Measurements from ENCODE around the gene GMCL1. TPM values are rescaled to one million over a fixed set of nuclear protein-coding genes. Genes with fewer than 3 reads are reported as not detected.

GMCL1 gene
- total RNA-seq, 1 experiment from 2014 or later, result 20.8 TPM

DNA sequence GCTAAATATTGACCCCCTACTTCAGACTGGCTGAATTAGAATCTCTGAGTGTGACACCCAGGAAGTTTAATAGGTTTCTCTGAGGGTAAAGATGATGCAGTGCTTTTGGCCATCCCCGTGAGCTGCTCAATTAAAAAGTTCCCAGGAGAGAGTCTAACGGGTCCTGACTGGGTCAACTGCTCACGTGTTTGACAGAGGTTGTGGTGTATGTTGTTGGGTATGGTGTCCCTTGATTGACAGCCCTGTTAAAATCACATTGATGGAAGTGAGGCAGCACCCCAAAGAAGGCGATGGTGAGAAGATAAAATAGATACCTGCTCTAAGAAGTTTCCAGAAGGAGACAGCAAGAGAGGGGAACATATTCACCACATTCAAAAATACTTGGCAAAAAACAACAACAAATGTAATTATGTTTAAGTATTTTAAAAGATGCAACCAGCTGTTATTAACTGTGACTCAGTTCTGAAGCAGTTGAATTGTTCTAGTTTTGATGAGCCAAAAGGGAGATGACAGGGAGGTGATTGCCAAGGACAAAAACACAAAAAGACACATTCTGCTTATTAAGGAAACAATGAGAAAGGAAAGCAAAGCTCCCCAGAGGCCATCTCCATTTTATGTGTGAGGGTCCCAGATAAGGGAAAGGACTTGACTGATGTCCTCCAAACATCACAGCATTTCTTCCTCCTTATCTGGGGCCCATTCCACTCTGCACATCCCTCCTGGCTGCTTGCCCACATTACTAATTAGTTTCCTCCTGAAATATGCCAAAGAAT, 11.5 kb upstream of the GMCL1 start:
- BruUV-seq (replicated peaks), result no TSS peak
- no peaks in the 10 kb centered on the region for H3K9me3 ChIP-seq (ENCODE audit: low read depth, low read length, poor library complexity, severe bottlenecking)
- no peak overlapping the region for H3K4me3 ChIP-seq (ENCODE audit: low read depth, low read length, poor library complexity, severe bottlenecking)
- H3K4me1 ChIP-seq (ENCODE audit: insufficient read depth, low read length, poor library complexity, severe bottlenecking), result peaks cover 6% of the 10 kb centered on the region
- no peak overlapping the region for H3K27ac ChIP-seq (ENCODE audit: low read depth, low read length, poor library complexity, severe bottlenecking)
- no peaks in the 10 kb centered on the region for H3K36me3 ChIP-seq (ENCODE audit: insufficient read depth, low read length, poor library complexity, severe bottlenecking)
- no peaks in the 10 kb centered on the region for H3K27me3 ChIP-seq (replicated peaks; ENCODE audit: insufficient read depth, low read depth, low read length, poor library complexity)
- intact Hi-C loops (cut with micrococcal nuclease; ENCODE audit: unreplicated experiment), result loop anchor here (1.0 to 5.0 kb wide), 2 partner anchors 76 to 94 kb away; partner anchors contain the start of gene ANXA4
- CTCF ChIA-PET, result interaction anchor here (5.8 kb wide), 1 partner anchor 93 kb away, joined by 108 read pairs; no protein-coding TSS in a partner anchor
- POLR2A ChIA-PET (ENCODE audit: low non-redundant PET), result interaction anchor here (0.6 kb wide), 1 partner anchor 42 kb away, joined by 4 read pairs; no protein-coding TSS in a partner anchor
- TF ChIP-seq, protein P1, sequence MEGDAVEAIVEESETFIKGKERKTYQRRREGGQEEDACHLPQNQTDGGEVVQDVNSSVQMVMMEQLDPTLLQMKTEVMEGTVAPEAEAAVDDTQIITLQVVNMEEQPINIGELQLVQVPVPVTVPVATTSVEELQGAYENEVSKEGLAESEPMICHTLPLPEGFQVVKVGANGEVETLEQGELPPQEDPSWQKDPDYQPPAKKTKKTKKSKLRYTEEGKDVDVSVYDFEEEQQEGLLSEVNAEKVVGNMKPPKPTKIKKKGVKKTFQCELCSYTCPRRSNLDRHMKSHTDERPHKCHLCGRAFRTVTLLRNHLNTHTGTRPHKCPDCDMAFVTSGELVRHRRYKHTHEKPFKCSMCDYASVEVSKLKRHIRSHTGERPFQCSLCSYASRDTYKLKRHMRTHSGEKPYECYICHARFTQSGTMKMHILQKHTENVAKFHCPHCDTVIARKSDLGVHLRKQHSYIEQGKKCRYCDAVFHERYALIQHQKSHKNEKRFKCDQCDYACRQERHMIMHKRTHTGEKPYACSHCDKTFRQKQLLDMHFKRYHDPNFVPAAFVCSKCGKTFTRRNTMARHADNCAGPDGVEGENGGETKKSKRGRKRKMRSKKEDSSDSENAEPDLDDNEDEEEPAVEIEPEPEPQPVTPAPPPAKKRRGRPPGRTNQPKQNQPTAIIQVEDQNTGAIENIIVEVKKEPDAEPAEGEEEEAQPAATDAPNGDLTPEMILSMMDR (conservative IDR thresholded peaks at IDR 0.05; ENCODE audit: low read depth, low read length), result no peak
- no peak for TF ChIP-seq EZH2 (IDR thresholded peaks at IDR 0.05; ENCODE audit: borderline replicate concordance, low read depth, low read length, poor library complexity, severe bottlenecking)
- DNase-seq (ENCODE audit: low spot score), result peak; percentile 8

DNA sequence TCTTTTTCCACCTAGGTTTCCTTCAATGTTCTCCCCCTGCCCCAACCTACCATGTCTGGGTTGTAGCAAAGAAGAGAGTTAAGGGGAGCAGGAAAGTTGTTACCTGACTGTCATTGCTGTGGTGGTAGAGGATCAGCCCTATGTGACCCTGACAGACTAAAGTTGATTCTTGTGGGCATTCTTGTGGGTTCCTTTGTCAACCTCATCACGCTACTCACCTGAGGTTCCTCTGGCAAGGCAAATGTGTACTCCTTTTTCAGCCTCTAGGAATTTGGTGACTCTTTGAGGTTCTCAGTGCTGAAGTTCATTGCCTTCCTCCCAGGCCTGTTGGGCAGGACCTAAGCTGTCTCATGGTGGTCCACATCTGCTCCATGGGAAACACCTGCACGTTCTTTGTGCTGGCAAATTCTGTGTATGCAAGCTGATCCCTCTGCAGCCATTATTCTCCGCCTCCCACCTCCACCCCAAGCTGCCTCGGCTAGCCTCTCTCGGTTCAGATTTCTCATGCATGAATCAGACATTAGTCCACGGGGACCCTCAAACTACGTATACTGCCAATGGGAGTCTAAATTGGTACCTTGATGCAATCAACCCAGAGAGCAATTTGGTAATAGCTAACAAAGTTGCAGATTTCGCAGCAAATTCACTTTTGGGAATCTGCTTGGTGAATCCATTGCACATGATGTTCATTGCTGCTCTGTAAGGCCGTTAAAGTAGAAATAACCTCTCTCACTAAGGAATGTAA, 1.5 kb upstream of the GMCL1 start:
- H3K36me3 ChIP-seq (ENCODE audit: insufficient read depth, low read length, poor library complexity, severe bottlenecking), result no peaks in the 10 kb centered on the region
- H3K4me1 ChIP-seq (ENCODE audit: insufficient read depth, low read length, poor library complexity, severe bottlenecking), result no peaks in the 10 kb centered on the region
- no TSS peak for BruUV-seq (replicated peaks)
- no peak for DNase-seq (ENCODE audit: low spot score)
- no peak overlapping the region for H3K4me3 ChIP-seq (ENCODE audit: low read depth, low read length, poor library complexity, severe bottlenecking)
- intact Hi-C loops (cut with micrococcal nuclease; ENCODE audit: unreplicated experiment), result no loop called here
- H3K27me3 ChIP-seq (replicated peaks; ENCODE audit: insufficient read depth, low read depth, low read length, poor library complexity), result no peaks in the 10 kb centered on the region
- no peak for TF ChIP-seq EZH2 (IDR thresholded peaks at IDR 0.05; ENCODE audit: borderline replicate concordance, low read depth, low read length, poor library complexity, severe bottlenecking)
- TF ChIP-seq, protein P1 (conservative IDR thresholded peaks at IDR 0.05; ENCODE audit: low read depth, low read length), result no peak
- ChIA-PET CTCF (no interaction called here), POLR2A (ENCODE audit: low non-redundant PET) (no interaction called here)
- H3K9me3 ChIP-seq (ENCODE audit: low read depth, low read length, poor library complexity, severe bottlenecking), result no peaks in the 10 kb centered on the region
- no peak overlapping the region for H3K27ac ChIP-seq (ENCODE audit: low read depth, low read length, poor library complexity, severe bottlenecking)

DNA sequence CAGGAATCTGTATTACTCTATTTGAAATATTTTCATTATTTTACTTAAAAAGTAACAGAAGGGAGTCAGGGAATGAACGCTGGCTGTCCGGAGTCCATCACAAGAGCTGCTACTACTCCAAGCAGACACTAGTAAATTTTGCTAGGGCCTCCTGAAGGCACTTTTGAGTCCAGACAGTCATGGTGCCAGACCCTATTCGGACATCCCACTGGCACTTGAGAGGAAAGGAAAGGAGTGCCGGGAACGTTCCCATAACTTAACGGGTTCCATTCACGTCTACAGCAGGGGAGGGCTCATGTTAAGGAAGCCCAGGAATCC, 563 bp upstream of the GMCL1 start:
- CTCF ChIA-PET, result no interaction called here
- TSS peak; percentile 96 for BruUV-seq (replicated peaks)
- POLR2A ChIA-PET (ENCODE audit: low non-redundant PET), result no interaction called here
- Histone ChIP-seq H3K9me3 (ENCODE audit: low read depth, low read length, poor library complexity, severe bottlenecking) (no peaks in the 10 kb centered on the region), H3K36me3 (ENCODE audit: insufficient read depth, low read length, poor library complexity, severe bottlenecking) (no peaks in the 10 kb centered on the region), H3K4me1 (ENCODE audit: insufficient read depth, low read length, poor library complexity, severe bottlenecking) (no peaks in the 10 kb centered on the region), H3K4me3 (ENCODE audit: low read depth, low read length, poor library complexity, severe bottlenecking) (peak overlapping the region; percentile 90), H3K27ac (ENCODE audit: low read depth, low read length, poor library complexity, severe bottlenecking) (peak overlapping the region; percentile 68), H3K27me3 (replicated peaks; ENCODE audit: insufficient read depth, low read depth, low read length, poor library complexity) (no peaks in the 10 kb centered on the region)
- no peak for TF ChIP-seq EZH2 (IDR thresholded peaks at IDR 0.05; ENCODE audit: borderline replicate concordance, low read depth, low read length, poor library complexity, severe bottlenecking)
- TF ChIP-seq, protein P1 (conservative IDR thresholded peaks at IDR 0.05; ENCODE audit: low read depth, low read length), result no peak
- no peak for DNase-seq (ENCODE audit: low spot score)
- intact Hi-C loops (cut with micrococcal nuclease; ENCODE audit: unreplicated experiment), result no loop called here
